HG02884 (cell line): ENCODE results near the gene PLEKHA8.
A peak's percentile ranks its signal among the peaks of the same experiment; 100 is the strongest.

Experiments used
- ATAC-seq: cut with Tn5 transposase; IDR thresholded peaks from one replicate; pipeline ENCODE4 v1.9.1; 2021; ENCODE audit warnings: mild to moderate bottlenecking, moderate library complexity; ENCODE audit not compliant: unreplicated experiment

PLEKHA8 gene

GRCh38 chr7:30165590-30165989, 137.4 kb downstream of the PLEKHA8 start:
- no peak for ATAC-seq

- no peak for ATAC-seq
Measured at GRCh38 chr7:30166155-30166840, 138.1 kb downstream of the PLEKHA8 start.

DNA sequence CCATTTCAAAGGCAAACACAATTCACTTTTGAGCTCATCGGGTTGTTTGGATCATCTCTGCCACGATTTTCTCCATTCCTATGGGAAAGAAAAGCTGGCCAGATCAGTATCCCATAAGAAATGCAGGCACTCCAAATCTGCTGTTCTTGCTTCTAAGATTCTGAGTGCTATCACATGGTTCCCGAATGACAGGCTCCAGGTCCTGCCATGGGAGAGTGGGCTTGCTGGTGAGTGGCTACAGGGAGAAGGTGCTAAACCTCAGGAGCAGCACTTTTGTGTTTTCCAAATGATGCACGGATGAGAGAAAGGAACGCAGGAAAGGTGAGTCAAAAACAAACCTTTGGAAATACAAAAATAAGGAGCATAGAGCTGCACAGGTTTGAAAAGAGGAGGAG, 138.6 kb downstream of the PLEKHA8 start:
- no peak for ATAC-seq

GRCh38 chr7:30167901-30168300, 139.7 kb downstream of the PLEKHA8 start:
- no peak for ATAC-seq

- ATAC-seq, result no peak
Measured at GRCh38 chr7:30168835-30169573, 140.8 kb downstream of the PLEKHA8 start.

DNA sequence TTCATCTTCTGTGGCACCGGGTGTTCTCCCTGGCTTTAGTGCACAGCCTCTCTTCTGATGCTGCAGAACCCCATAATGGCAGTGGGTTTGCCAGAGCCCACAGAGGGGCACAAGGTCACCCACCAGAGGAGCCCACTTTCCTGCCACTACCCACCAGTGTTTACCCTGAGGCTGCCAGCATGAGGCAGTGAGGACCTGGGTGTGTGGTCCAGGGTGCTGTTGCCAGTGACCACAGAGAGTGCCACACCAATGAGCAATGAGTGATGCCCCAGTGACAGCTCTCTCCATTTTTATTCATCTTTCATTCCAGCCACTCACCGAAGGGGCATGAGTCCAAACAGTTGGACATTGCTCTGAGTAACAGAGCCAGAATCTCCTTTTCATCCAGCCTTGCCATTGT, 141.4 kb downstream of the PLEKHA8 start:
- ATAC-seq, result no peak

DNA sequence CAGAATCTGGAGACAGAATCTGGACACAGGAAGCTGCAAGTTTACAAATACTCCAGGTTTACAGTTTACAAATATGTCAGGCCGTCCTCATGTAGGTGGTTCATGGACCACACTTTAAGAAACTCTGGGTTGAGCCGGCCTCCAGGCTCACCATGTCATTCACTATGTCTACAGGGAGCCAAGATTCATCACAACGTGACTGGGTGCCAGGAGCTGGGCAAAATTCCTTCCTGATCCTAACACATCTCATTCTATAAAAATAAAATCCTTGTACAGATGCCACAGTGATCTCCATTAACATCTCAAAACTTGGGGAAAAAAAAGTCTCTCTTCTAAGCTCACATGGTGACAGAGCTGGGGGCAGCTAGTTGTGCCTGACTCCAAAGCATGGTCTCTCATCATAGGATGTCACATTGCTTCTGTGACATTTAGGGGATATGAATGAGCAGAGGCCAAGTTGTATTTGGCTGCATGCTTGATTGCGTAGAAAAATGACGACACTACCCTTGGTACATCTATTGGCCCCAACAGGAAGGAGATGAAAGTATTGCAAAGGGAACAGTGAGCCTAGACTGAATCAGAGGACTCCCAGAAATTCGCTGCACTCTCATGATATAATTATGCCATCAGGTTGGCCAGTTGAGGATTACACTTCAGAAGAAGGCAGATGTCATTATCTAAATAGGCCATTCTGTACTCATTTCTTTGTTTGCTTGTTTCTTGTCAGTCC, 142.4 kb downstream of the PLEKHA8 start:
- no peak for ATAC-seq

GRCh38 chr7:30171766-30172447, 143.7 kb downstream of the PLEKHA8 start:
- no peak for ATAC-seq

GRCh38 chr7:30172451-30172850, 144.2 kb downstream of the PLEKHA8 start:
- ATAC-seq, result no peak

DNA sequence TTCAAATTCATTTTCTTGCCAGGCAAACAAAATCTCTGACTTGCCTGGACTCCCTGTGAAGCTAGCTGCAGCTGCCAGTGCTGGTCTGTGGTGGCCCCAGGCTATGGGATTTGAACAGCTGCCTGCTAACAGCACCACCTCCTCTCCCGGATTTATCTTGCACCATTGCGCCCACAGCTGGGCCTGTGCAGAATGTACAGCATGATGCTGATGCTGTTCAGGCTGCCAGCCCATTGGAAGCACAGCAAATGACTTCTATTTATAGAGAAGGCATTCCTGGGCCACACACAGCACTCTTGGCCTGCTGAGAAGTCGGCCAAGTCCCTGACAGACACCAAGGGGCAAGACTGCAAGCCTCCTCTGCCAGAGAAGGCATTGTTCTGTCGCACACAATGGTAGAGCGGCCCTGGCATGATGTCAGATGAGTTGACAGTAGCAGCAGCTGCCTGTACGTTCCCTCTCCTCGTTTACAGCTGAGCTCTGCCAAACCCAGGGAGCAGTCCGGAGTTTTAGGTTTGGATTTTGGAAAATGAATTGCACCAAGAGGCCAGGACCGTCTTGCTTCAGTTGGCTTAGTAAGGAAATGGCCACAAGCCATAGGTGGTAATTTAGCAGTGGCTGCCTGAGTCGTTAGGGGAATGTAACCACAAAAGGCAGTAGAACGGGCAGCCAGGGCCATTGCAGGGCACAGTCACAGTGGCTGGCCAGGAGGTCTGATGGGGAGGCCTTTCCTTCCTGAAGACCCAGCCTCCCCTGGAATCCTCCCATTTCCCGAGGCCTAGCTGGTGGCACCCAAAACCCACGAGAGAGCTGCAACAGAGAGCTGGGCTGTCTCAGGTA, 145.1 kb downstream of the PLEKHA8 start:
- ATAC-seq, result no peak

- no peak for ATAC-seq
Measured at GRCh38 chr7:30175180-30175579, 147.0 kb downstream of the PLEKHA8 start.

- no peak for ATAC-seq
Measured at GRCh38 chr7:30175636-30176147, 147.5 kb downstream of the PLEKHA8 start.

- ATAC-seq, result no peak
Measured at GRCh38 chr7:30176463-30177109, 148.4 kb downstream of the PLEKHA8 start.

- no peak for ATAC-seq
Measured at GRCh38 chr7:30177186-30177585, 149.0 kb downstream of the PLEKHA8 start.

DNA sequence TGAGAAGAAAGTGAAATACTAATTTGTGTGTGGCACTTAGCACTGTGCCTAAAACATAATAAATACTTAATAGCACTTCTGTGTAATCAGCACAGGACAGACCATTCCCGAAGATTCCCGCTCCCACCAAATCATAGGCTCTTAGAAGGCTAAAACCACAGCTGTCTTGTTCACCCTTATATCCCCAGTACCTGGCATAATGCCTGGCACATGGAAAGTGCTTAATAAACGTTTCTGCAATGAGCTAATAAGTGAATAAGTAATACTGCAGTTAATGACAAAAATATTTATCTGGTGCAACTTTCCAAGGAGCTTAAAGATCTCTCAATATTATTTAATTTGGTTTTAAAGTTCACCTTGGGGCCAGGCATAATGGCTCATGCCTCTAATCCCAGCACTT, 149.8 kb downstream of the PLEKHA8 start:
- no peak for ATAC-seq

DNA sequence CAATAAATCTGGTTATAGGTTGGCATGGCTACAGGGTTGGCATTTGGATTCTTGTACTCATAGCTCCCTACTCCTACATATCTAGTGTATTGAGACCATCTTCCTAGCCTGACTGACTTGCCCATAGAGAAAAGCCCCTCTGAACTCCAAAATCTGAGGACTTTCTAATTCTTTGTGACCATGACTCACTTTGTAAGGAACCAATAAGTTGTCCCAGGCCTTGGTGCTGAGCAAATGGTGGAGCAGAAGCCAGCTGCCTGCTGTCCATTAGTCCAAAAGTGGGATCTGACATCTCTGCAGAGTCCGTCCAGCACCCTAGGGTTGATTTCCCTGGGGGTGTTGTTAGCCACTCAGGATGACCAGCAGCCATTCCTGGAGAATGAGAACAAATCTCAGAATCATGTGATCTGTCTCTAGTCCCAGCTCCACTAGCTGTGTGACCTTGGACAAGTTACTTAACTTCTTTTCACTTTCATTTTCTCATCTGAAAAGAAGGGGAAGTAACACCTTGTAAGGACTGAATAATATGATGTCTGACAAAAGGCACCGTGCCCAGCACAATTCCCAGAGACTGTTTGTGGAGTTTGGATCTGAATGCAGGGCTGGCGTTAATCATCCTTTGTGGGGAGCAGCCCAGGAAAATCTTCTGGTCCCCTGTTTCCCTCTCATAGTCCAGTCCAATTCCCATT, 150.7 kb downstream of the PLEKHA8 start:
- peak; percentile 91 for ATAC-seq
